ENCODE data around the gene FADS2.

DNA sequence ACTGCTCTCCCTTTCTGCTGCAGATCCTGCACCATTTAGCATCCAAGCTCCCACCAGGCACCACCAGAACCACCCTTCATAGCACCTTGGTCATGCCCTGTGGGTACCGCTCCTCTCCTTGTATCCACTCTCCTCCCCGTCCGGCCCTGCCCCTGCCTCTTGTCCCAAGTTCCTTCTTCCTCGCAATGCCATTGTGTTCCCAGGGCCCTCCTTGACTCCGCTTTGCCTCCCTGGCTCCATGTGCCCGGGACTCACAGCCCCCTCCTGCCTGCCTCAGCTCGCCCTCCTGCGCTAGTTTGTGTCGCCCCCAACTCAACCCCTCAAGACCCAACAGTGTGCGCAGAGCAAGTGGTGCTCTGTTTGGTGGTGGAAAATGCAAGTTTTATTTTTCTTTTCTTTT lies 10.8 kb downstream of the FADS2 start:
- TF ChIP-seq, protein P1, sequence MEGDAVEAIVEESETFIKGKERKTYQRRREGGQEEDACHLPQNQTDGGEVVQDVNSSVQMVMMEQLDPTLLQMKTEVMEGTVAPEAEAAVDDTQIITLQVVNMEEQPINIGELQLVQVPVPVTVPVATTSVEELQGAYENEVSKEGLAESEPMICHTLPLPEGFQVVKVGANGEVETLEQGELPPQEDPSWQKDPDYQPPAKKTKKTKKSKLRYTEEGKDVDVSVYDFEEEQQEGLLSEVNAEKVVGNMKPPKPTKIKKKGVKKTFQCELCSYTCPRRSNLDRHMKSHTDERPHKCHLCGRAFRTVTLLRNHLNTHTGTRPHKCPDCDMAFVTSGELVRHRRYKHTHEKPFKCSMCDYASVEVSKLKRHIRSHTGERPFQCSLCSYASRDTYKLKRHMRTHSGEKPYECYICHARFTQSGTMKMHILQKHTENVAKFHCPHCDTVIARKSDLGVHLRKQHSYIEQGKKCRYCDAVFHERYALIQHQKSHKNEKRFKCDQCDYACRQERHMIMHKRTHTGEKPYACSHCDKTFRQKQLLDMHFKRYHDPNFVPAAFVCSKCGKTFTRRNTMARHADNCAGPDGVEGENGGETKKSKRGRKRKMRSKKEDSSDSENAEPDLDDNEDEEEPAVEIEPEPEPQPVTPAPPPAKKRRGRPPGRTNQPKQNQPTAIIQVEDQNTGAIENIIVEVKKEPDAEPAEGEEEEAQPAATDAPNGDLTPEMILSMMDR (IDR thresholded peaks at IDR 0.05; ENCODE audit: low read depth, low read length, poor library complexity, severe bottlenecking): no peak
- TF ChIP-seq EZH2phosphoT487 (IDR thresholded peaks at IDR 0.05; ENCODE audit: borderline replicate concordance, low read length): no peak
